Measurements from ENCODE around the gene ZNF584.
"Not testable (repeated sequence)": the region's sequence is repeated elsewhere in the genome, so short reads cannot be mapped to it uniquely, and the experiment has no call there.

The ZNF584 gene

DNA sequence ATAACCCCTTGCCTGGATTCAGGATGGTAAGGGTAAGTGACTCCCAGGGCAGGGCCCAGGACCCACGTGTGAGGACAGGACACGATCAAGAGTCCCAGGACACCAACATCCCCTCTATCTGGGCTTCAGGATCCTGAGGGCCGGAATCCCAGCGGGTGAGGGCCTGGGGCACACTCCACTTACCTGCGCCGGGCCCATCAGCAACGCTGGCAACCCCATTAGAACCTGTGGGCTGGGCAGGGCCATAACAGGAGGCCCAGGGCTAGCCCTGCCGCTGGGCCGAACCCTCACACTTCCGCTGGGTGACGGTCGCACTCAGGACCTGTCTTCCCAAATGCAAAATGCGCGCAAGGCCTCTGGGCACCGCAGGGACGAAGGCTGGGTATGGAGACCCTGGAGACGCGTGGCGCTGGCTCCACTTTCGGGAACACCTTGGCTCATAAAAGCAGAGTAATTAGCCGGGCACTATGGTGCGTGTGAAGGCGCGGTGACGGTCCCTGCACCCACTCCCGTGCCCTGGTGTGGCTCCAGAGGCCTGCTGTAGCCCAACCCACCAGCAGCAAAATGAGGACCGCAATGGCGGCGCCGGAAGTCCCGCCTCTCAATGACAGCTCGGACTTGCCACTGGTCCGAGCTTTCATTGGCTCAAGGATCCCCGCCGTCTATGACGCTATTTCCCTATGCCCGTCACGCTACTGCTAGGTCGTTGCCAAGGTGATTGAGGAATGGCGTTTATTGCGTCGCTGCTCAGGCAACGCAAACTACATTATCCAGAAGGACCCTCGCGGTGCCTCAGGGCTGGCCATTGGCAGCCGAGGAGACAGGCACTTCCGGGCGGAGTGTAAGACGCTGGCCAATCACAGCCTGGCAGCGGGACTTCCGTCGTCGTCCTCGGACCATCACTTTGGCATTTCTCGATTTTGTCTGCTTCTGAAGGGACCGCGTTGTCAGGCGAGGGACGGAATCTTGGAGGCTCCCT is 31.4 kb downstream of the ZNF584 start, which contains the start of gene ZNF132:
Gene ZNF132, minus strand, starts transcription at position 578 of the 979 bp plus-strand sequence. Its CDS starts 332 bp downstream, at position 246.
- Histone ChIP-seq H3K9ac (ENCODE audit: insufficient read length) (no peak within 1 kb of the TSS), H3K9me3 (ENCODE audit: low read depth, low read length) (no peaks in the 10 kb centered on the region), H3K4me3 (no peak within 1 kb of the TSS), H3K36me3 (ENCODE audit: insufficient read depth, low read length) (no peaks in the 10 kb centered on the region), H3K27ac (no peak within 1 kb of the TSS)
- peak; percentile 12 for DNase-seq (ENCODE audit: low read depth, low spot score)
- TF ChIP-seq FOXP2 (optimal IDR thresholded peaks at IDR 0.05; ENCODE audit: control extremely low read depth, extremely low read length, insufficient read depth) (no peak), POLR2AphosphoS5 (IDR thresholded peaks at IDR 0.05; ENCODE audit: borderline replicate concordance, low read depth, low read length) (no peak), EZH2 (IDR thresholded peaks at IDR 0.05) (no peak)

DNA sequence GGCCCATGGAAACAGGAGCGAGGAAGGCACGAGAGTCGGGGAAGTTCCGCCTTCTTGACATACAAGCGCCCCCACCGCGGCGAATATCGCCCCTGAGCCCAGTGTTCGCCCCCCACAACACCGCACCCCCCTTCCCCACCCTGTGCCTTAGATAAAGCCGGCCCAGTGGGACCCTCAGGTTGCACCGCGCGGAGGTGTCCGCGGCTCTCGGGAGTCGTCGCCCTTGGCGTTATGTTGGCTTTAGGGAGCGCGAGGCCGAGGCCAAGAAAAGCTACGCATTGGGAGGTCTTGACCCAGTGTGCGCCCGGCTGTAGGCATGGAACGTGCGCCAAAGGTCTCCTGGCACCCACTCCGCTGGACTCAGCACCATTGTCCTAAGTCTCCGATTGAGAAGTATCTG is 32.1 kb downstream of the ZNF584 start:
- TF ChIP-seq POLR2AphosphoS5 (IDR thresholded peaks at IDR 0.05; ENCODE audit: borderline replicate concordance, low read depth, low read length) (no peak), FOXP2 (optimal IDR thresholded peaks at IDR 0.05; ENCODE audit: control extremely low read depth, extremely low read length, insufficient read depth) (no peak)
- Histone ChIP-seq H3K9ac (ENCODE audit: insufficient read length) (no peak overlapping the region), H3K9me3 (ENCODE audit: low read depth, low read length) (no peaks in the 10 kb centered on the region), H3K4me3 (no peak overlapping the region), H3K36me3 (ENCODE audit: insufficient read depth, low read length) (no peaks in the 10 kb centered on the region), H3K27ac (no peak overlapping the region)
- DNase-seq (ENCODE audit: low read depth, low spot score): no peak

DNA sequence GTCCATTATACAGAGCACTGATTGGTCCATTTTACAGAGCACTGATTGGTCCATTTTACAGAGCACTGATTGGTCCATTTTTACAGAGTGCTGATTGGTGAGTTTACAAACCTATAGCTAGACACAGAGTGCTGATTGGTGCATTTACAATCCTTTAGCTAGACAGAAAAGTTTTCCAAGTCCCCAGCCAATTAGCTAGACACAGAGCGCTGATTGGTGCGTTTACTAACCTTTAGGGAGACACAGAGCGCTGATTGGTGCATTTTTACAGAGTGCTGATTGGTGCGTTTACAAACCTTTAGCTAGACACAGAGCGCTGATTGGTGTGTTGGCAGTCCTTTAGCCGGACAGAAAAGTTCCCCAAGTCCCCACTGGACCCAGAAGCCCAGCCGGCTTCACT is 34.5 kb downstream of the ZNF584 start:
- H3K27ac ChIP-seq; DNase-seq (ENCODE audit: low read depth, low spot score); H3K4me3 ChIP-seq; H3K36me3 ChIP-seq (ENCODE audit: insufficient read depth, low read length); H3K9ac ChIP-seq (ENCODE audit: insufficient read length); H3K9me3 ChIP-seq (ENCODE audit: low read depth, low read length): not testable (repeated sequence)

DNA sequence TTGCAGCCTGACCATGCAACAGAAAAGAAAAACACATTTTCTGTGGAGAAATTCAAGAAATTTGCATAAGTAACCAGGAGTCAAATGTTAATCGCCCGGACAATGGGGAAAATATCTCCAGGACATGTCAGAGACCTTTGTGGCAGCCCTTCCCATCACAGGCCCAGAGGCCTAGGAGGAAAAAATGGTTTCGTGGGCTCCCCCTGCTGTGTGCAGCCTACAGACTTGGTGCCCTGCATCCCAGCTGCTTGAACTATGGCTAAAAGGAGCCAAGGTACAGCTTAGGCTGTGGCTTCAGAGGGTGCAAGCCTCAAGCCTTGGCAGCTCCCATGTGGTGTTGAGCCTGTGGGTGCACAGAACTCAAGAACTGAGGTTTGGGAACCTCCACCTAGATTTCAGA is 40.4 kb downstream of the ZNF584 start:
- not testable (repeated sequence) for H3K36me3 ChIP-seq (ENCODE audit: insufficient read depth, low read length); H3K4me3 ChIP-seq; H3K9me3 ChIP-seq (ENCODE audit: low read depth, low read length); DNase-seq (ENCODE audit: low read depth, low spot score); H3K27ac ChIP-seq; H3K9ac ChIP-seq (ENCODE audit: insufficient read length)

DNA sequence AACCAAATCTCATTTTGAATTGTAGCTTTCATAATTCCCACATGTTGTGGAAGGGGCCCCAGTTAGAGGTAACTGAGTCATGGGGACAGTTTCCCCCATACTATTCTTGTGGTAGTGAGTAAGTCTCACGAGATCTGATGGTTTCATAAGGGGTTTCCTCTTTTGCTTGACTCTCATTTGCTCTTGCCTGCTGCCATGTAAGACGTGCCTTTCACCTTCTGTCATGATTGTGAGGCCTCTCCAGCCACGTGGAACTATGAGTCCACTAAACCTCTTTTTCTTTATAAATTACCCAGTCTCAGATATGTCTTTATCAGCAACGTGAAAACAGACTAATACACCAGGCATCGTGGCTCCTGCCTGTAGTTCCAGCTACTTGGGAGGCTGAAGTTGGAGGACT is 41.5 kb downstream of the ZNF584 start:
- H3K4me3 ChIP-seq; H3K36me3 ChIP-seq (ENCODE audit: insufficient read depth, low read length); H3K9ac ChIP-seq (ENCODE audit: insufficient read length); H3K27ac ChIP-seq; DNase-seq (ENCODE audit: low read depth, low spot score); H3K9me3 ChIP-seq (ENCODE audit: low read depth, low read length): not testable (repeated sequence)

DNA sequence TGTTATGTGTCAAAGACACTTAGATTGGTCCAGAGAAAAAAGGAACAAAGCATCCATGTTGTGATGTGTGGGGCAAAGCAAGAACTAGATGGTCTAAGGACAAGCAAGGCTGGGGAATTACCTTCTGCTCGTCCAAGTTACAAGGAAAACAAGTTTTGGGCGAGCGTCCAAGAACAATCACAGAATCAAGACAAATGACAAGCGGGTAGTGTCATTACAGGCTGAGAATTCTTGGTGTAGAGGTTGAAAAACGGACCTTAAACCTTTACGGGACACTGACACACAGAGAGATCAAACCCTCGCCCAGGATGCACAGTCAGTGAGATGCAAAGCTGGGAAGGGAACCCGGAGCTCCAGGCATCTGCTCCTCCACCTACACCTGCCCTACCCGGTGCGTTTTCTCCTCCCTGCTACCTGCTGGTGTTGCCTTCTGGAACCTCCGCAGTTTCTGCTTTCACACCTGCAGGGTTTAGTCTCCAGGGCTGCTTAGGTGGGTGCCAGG is 42.5 kb downstream of the ZNF584 start:
- no peak for DNase-seq (ENCODE audit: low read depth, low spot score)
- H3K36me3 ChIP-seq (ENCODE audit: insufficient read depth, low read length): no peaks in the 10 kb centered on the region
- no peak overlapping the region for H3K27ac ChIP-seq
- H3K9me3 ChIP-seq (ENCODE audit: low read depth, low read length): no peaks in the 10 kb centered on the region
- no peak overlapping the region for H3K9ac ChIP-seq (ENCODE audit: insufficient read length)
- TF ChIP-seq FOXP2 (optimal IDR thresholded peaks at IDR 0.05; ENCODE audit: control extremely low read depth, extremely low read length, insufficient read depth): no peak
- TF ChIP-seq POLR2AphosphoS5 (IDR thresholded peaks at IDR 0.05; ENCODE audit: borderline replicate concordance, low read depth, low read length): no peak
- TF ChIP-seq EZH2 (IDR thresholded peaks at IDR 0.05): no peak
- H3K4me3 ChIP-seq: peak overlapping the region; percentile 93

DNA sequence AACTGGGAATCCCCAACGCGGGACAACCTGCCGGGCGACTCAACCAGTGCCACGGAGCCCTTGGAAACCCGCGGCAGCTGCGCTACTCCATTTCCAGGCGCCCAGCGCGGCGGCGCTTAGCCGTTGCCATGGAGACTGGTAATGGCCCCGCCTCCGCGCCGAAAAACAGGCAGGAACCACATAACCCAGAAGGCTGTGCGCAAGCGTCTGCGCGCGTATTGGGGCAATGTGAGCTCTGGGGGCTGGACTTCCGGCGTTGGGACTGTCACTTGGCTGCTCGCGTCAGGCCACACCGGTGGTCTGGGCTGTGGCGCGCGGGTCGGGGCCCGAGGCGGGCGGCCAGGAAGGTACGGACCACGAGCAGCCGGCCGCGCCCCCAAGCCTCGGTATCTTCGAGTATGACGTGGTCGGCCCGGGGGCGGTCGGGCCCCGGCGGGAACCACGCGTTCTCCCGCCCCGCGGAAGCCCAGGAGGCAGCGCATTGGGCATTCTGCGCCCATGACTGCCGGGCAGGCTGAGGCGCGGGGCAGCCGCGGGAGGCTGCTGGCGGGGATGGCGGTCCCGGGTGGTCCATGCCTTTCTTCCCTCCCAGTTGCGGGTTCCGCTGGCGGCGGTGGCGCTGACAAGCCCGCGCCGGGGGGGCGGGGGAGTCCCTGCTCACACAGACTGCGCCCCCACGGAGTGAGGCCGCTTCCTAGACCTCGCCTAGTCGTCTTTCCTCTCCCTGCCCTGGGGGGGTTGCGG is 43.1 kb downstream of the ZNF584 start, which contains the start of gene ZNF324B:
Gene ZNF324B, plus strand, starts transcription at position 265 of the 744 bp plus-strand sequence. CDS start 2,080 bp downstream, outside the sequence.
- Histone ChIP-seq H3K36me3 (ENCODE audit: insufficient read depth, low read length) (no peaks in the 10 kb centered on the region), H3K4me3 (peak within 1 kb of the TSS; percentile 93), H3K27ac (no peak within 1 kb of the TSS), H3K9me3 (ENCODE audit: low read depth, low read length) (no peaks in the 10 kb centered on the region), H3K9ac (ENCODE audit: insufficient read length) (peak within 1 kb of the TSS; percentile 65)
- peak; percentile 88 for DNase-seq (ENCODE audit: low read depth, low spot score)
- TF ChIP-seq POLR2AphosphoS5 (IDR thresholded peaks at IDR 0.05; ENCODE audit: borderline replicate concordance, low read depth, low read length) (peak; percentile 82), FOXP2 (optimal IDR thresholded peaks at IDR 0.05; ENCODE audit: control extremely low read depth, extremely low read length, insufficient read depth) (no peak), EZH2 (IDR thresholded peaks at IDR 0.05) (no peak)

DNA sequence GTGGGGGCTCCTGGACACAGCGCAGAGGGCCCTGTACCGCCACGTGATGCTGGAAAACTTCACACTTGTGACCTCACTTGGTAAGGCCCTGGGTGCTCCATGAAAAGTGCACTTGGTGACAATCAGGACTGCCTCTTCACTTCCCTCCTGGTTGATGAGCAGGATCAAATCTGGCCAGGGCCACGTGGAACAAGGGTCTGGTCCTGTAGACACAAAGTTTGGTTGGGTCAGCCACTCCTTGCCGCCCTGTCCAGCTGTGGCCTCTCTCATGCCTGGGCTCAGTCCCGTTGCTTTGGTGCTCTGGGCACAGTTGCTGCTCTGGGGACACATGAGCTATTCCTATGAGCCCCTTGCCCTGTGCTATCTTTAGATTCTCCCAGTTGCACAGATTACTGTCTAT is 45.3 kb downstream of the ZNF584 start:
- TF ChIP-seq FOXP2 (optimal IDR thresholded peaks at IDR 0.05; ENCODE audit: control extremely low read depth, extremely low read length, insufficient read depth): no peak
- TF ChIP-seq POLR2AphosphoS5 (IDR thresholded peaks at IDR 0.05; ENCODE audit: borderline replicate concordance, low read depth, low read length): no peak
- TF ChIP-seq EZH2 (IDR thresholded peaks at IDR 0.05): no peak
- Histone ChIP-seq H3K27ac (no peak overlapping the region), H3K9ac (ENCODE audit: insufficient read length) (no peak overlapping the region), H3K36me3 (ENCODE audit: insufficient read depth, low read length) (no peaks in the 10 kb centered on the region), H3K4me3 (no peak overlapping the region), H3K9me3 (ENCODE audit: low read depth, low read length) (no peaks in the 10 kb centered on the region)
- no peak for DNase-seq (ENCODE audit: low read depth, low spot score)

All from SK-N-MC (cell line).